PC-3 (cell line): ENCODE results near the gene EPHA1.

ENCODE experiments used
- CTCF ChIP-seq: fragments of 300-600 bp; sonication (generic); conservative IDR thresholded peaks from 2 replicates; pipeline ENCODE4 v1.5.1; 2017; ENCODE audit warnings: antibody characterized with exemption, low read depth, mild to moderate bottlenecking, low read length
- EZH2 ChIP-seq: fragments of 300-600 bp; sonication (generic); IDR thresholded peaks from one replicate; pipeline ENCODE4 v1.6.1; 2017; ENCODE audit warnings: antibody characterized with exemption, mild to moderate bottlenecking, low read length; ENCODE audit not compliant: unreplicated experiment
- EZH2phosphoT487 ChIP-seq: fragments of 300-600 bp; sonication (generic); IDR thresholded peaks from 2 replicates; pipeline ENCODE4 v1.6.1; 2018; ENCODE audit warnings: mild to moderate bottlenecking, antibody characterized with exemption, low read length, borderline replicate concordance

- TF ChIP-seq CTCF = no peak
- TF ChIP-seq EZH2 = no peak
- no peak for TF ChIP-seq EZH2phosphoT487
These were observed 18.4 kb downstream of the EPHA1 start for GRCh38 chr7:143390104-143390772.
